Mucosa of stomach (tissue), 1 donor: ENCODE measurements around the gene CDK11A.
A peak's percentile ranks its signal among the peaks of the same experiment; 100 is the strongest.
"Not testable (repeated sequence)": the region's sequence is repeated elsewhere in the genome, so short reads cannot be mapped to it uniquely, and the experiment has no call there.

ENCODE experiments used
- H3K27me3 ChIP-seq: one replicate; pipeline ENCODE4 v1.7.0; 2013; ENCODE audit warnings: mild to moderate bottlenecking, low read length; ENCODE audit not compliant: control insufficient read depth, insufficient read depth
- H3K36me3 ChIP-seq: one replicate; pipeline ENCODE4 v1.7.0; 2013; ENCODE audit warnings: low read length; ENCODE audit not compliant: control insufficient read depth, insufficient read depth
- H3K4me1 ChIP-seq: one replicate; pipeline ENCODE4 v1.7.0; 2013; ENCODE audit warnings: mild to moderate bottlenecking, low read length; ENCODE audit not compliant: control insufficient read depth, insufficient read depth
- H3K4me3 ChIP-seq: one replicate; pipeline ENCODE4 v1.7.0; 2013; ENCODE audit warnings: low read length
- H3K9ac ChIP-seq: one replicate; pipeline ENCODE4 v1.7.0; 2013; ENCODE audit warnings: mild to moderate bottlenecking, low read length, moderate library complexity
- H3K9me3 ChIP-seq: one replicate; pipeline ENCODE4 v1.7.0; 2013; ENCODE audit warnings: mild to moderate bottlenecking, low read length, moderate library complexity; ENCODE audit not compliant: control insufficient read depth
- donor health status: Pancreatic carcinoma.

Gene CDK11A

GRCh38 chr1:1683104-1683905 is 40.9 kb downstream of the CDK11A start:
- no peak overlapping the region for H3K9ac ChIP-seq
- H3K9me3 ChIP-seq = no peaks in the 10 kb centered on the region
- no peaks in the 10 kb centered on the region for H3K27me3 ChIP-seq
- H3K36me3 ChIP-seq = no peaks in the 10 kb centered on the region
- H3K4me1 ChIP-seq = peaks cover 36% of the 10 kb centered on the region
- H3K4me3 ChIP-seq = no peak overlapping the region

DNA sequence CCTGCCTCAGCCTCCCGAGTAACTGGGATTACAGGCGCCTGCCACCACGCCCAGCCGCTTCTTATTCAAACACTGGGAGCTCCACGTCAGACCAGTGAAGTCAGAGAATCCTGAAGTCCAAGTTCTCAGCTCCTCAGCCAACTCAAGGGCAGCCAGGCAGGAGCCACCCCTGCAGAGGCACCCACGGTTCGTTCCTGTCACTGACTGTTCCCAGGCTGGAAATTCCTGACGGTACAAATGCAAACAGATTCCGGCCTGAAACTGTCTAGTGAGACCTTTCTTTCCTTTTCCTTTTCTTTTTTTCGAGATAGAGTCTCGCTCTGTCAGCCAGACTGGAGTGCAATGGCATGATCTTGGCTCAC is 43.3 kb downstream of the CDK11A start:
- H3K36me3 ChIP-seq = no peaks in the 10 kb centered on the region
- H3K9me3 ChIP-seq = no peaks in the 10 kb centered on the region
- H3K27me3 ChIP-seq = no peaks in the 10 kb centered on the region
- no peak overlapping the region for H3K9ac ChIP-seq
- H3K4me1 ChIP-seq = peaks cover 43% of the 10 kb centered on the region
- H3K4me3 ChIP-seq = no peak overlapping the region

GRCh38 chr1:1680031-1680911 is 43.9 kb downstream of the CDK11A start:
- no peaks in the 10 kb centered on the region for H3K9me3 ChIP-seq
- no peaks in the 10 kb centered on the region for H3K27me3 ChIP-seq
- H3K9ac ChIP-seq = no peak overlapping the region
- peaks cover 43% of the 10 kb centered on the region for H3K4me1 ChIP-seq
- no peaks in the 10 kb centered on the region for H3K36me3 ChIP-seq
- H3K4me3 ChIP-seq = no peak overlapping the region

DNA sequence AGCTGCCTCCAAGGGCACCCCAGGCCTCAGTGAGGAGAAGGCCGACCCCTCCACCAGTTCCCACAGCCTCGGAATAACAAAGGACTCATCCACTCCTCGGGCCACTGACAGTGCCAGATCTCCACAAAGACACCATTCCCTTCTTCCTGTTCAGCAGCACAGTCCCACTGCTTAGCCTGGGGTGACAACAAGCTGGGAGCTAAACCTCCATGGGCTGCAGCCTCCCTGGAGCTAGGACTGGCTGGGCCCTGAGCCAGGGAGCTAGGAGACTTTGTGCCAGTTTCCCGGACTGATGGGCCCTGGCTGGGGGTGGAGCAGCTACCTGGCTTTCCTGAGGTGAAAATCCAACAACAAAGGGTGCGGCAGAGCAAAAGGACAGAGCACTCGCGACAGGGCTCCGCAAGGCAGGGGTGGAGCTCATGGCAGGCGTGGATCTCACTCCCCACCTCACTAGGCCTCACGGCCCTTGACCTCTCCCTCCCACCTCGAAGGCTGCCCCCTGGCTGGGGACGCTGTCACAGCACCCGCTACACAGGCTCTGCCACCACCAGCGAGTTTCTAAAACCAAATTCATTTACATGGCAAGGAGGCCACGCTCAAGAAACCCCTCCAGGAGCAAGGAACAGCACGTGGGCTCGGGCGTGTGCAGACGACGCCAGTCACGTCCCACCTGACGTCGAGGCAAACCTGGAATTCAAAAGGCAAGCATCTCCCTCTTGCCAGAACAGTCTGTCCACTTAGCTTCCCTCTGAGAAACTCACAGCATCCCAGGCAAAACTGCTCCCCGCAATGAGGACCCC is 45.4 kb downstream of the CDK11A start:
- peak overlapping the region; percentile 55 for H3K9ac ChIP-seq
- peak overlapping the region; percentile 15 for H3K4me3 ChIP-seq
- H3K4me1 ChIP-seq = peaks cover 39% of the 10 kb centered on the region
- H3K27me3 ChIP-seq = no peaks in the 10 kb centered on the region
- no peaks in the 10 kb centered on the region for H3K9me3 ChIP-seq
- no peaks in the 10 kb centered on the region for H3K36me3 ChIP-seq

DNA sequence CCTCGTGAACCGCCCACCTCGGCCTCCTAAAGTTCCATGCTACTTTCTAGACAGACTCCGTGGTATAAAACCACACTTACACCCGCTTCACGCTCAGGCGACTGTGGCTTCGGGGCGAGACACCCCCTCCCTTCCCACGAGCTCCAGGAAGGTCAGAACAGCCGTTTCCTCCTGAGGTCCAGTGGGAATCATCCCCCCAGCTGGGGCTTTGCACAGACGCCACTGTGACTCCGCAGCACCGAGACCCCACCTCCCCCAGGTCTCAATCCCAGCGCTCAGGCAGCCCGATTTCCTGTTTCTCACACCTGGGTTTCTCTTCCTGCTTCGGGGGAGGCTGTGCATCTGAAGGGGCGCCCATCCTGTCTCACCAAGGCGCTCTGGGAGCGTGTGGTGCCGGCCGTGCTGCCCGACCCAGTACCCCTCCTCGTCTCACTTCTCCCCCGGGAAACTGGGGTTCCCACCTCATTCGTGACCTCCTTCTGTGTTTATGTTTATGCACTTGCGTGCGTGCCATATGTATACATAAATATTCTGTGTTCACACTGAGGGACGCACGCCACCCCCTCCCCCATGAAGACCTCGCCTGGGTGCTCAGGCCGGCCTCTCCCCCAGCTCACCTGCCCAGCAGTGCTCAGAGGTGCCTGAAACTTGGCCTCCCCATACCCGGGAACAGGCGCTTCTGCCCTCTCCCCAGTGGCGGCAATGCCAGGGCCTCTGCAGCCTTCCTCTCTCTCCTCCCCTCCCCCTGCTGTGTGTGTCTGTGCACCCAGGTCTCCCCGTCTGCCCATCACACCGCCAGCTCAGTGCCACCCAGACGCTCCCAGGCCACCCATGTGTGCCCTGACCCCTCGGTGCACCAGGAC is 46.2 kb downstream of the CDK11A start:
- no peaks in the 10 kb centered on the region for H3K36me3 ChIP-seq
- H3K27me3 ChIP-seq = no peaks in the 10 kb centered on the region
- H3K9ac ChIP-seq = peak overlapping the region; percentile 55
- H3K9me3 ChIP-seq = no peaks in the 10 kb centered on the region
- H3K4me1 ChIP-seq = peaks cover 31% of the 10 kb centered on the region
- H3K4me3 ChIP-seq = peak overlapping the region; percentile 15

DNA sequence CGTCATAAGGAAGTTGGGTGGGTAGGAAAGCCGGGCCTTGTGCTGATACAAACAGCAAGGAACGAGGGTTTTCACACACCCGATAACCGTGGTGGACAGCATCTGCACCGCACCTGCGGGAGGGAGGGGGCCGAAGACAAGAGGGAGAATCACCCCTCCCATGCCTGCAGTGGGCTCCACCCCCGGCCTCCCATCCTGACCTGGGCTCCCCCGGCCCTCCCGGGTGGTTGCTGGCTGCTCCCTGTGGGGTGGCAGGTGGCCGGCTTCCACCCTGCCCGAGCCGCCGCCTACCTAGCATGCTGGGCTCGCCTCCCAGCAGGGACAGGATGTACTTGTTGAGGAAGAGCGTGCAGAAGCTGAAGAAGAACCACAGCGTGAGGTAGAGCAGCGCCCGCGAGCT is 48.1 kb downstream of the CDK11A start:
- H3K36me3 ChIP-seq, H3K9ac ChIP-seq, H3K9me3 ChIP-seq, H3K4me3 ChIP-seq, H3K27me3 ChIP-seq: not testable (repeated sequence)
- peaks cover 30% of the 10 kb centered on the region for H3K4me1 ChIP-seq

DNA sequence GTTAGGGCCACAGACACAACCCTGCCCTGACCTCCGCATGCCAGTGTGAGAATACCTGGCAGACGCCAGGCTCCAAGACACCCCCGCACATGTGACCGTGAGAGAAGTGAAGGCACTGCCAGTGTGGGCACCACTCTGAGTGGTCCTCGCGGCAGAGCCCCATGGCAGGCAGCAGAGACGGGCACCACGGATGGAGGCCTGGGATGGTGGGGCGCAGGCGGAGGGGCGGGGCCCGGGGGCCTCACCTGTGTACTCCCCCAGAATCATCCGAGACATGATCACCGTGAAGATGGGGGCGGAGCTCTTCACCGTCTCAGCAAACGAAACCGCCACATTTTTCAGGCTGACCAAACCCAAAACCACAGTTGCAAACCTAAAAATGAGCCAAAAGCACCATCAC is 48.9 kb downstream of the CDK11A start:
- not testable (repeated sequence) for H3K4me3 ChIP-seq, H3K36me3 ChIP-seq, H3K27me3 ChIP-seq, H3K9me3 ChIP-seq, H3K9ac ChIP-seq
- peaks cover 22% of the 10 kb centered on the region for H3K4me1 ChIP-seq

GRCh38 chr1:1674806-1675205 is 49.4 kb downstream of the CDK11A start:
- H3K4me3 ChIP-seq, H3K9ac ChIP-seq, H3K36me3 ChIP-seq, H3K27me3 ChIP-seq, H3K9me3 ChIP-seq: not testable (repeated sequence)
- peaks cover 19% of the 10 kb centered on the region for H3K4me1 ChIP-seq

GRCh38 chr1:1672181-1672965 is 51.8 kb downstream of the CDK11A start:
- H3K9me3 ChIP-seq = no peaks in the 10 kb centered on the region
- H3K36me3 ChIP-seq = no peaks in the 10 kb centered on the region
- H3K27me3 ChIP-seq = no peaks in the 10 kb centered on the region
- H3K4me1 ChIP-seq = no peaks in the 10 kb centered on the region
- no peak overlapping the region for H3K9ac ChIP-seq
- H3K4me3 ChIP-seq = no peak overlapping the region

- Histone ChIP-seq H3K9ac (no peak overlapping the region), H3K9me3 (no peaks in the 10 kb centered on the region), H3K4me1 (no peaks in the 10 kb centered on the region), H3K27me3 (no peaks in the 10 kb centered on the region), H3K4me3 (no peak overlapping the region), H3K36me3 (no peaks in the 10 kb centered on the region)
Measured at GRCh38 chr1:1671365-1672119, 52.6 kb downstream of the CDK11A start.
